Hippocampal formation (tissue), 2 donors: ENCODE data around the gene C4orf51.
"Not testable (repeated sequence)": the region's sequence is repeated elsewhere in the genome, so short reads cannot be mapped to it uniquely, and the experiment has no call there.

Experiments used
- DNase-seq, 2 donors: peaks; one replicate each; lab custom pipeline; 2025; lab: John Stamatoyannopoulos, UW

Gene C4orf51

GRCh38 chr4:145679991-145680455 is at the start of gene C4orf51:
Gene C4orf51 (plus strand): TSS chr4:145680146. CDS start chr4:145680204, 58 bp downstream.
- no peak for DNase-seq

GRCh38 chr4:145635117-145635516 is 44.8 kb upstream of the C4orf51 start:
- no peak for DNase-seq

GRCh38 chr4:145635630-145636029 is 44.3 kb upstream of the C4orf51 start:
- DNase-seq = no peak

GRCh38 chr4:145639186-145639698 is 40.7 kb upstream of the C4orf51 start:
- DNase-seq = no peak

GRCh38 chr4:145640236-145640635 is 39.7 kb upstream of the C4orf51 start:
- DNase-seq = not testable (repeated sequence)

GRCh38 chr4:145643295-145643694 is 36.7 kb upstream of the C4orf51 start:
- DNase-seq = no peak

- no peak for DNase-seq
These were observed 35.2 kb upstream of the C4orf51 start for GRCh38 chr4:145644699-145645098.

- no peak for DNase-seq
These were observed 23.8 kb upstream of the C4orf51 start for GRCh38 chr4:145656156-145656555.

GRCh38 chr4:145660064-145660463 is 19.9 kb upstream of the C4orf51 start:
- no peak for DNase-seq

- DNase-seq = no peak
These were observed 16.8 kb upstream of the C4orf51 start for GRCh38 chr4:145663194-145663593.

- DNase-seq = no peak
These were observed 14.2 kb upstream of the C4orf51 start for GRCh38 chr4:145665773-145666172.

GRCh38 chr4:145670422-145670821 is 9.5 kb upstream of the C4orf51 start:
- DNase-seq = no peak

- no peak for DNase-seq
These were observed 426 bp upstream of the C4orf51 start for GRCh38 chr4:145679520-145679919.

GRCh38 chr4:145680902-145681301 is 956 bp downstream of the C4orf51 start:
- DNase-seq = no peak

- DNase-seq = no peak
These were observed 1.6 kb downstream of the C4orf51 start for GRCh38 chr4:145681518-145681917.

GRCh38 chr4:145681956-145682355 is 2.0 kb downstream of the C4orf51 start:
- DNase-seq = no peak

GRCh38 chr4:145686991-145687390 is 7.0 kb downstream of the C4orf51 start:
- DNase-seq = no peak

- DNase-seq = no peak
These were observed 10.7 kb downstream of the C4orf51 start for GRCh38 chr4:145690610-145691009.

GRCh38 chr4:145691416-145691815 is 11.5 kb downstream of the C4orf51 start:
- DNase-seq = not testable (repeated sequence)

GRCh38 chr4:145694929-145695328 is 15.0 kb downstream of the C4orf51 start:
- no peak for DNase-seq

GRCh38 chr4:145697332-145697731 is 17.4 kb downstream of the C4orf51 start:
- DNase-seq = no peak

- no peak for DNase-seq
These were observed 18.6 kb downstream of the C4orf51 start for GRCh38 chr4:145698507-145698906.

- no peak for DNase-seq
These were observed 24.0 kb downstream of the C4orf51 start for GRCh38 chr4:145703850-145704497.

- DNase-seq = no peak
These were observed 29.4 kb downstream of the C4orf51 start for GRCh38 chr4:145709336-145709735.
